Stimulated activated naive CD4-positive, alpha-beta T cell treated with Interleukin-2 at 50 U/mL for 16 hours (primary cell): ENCODE measurements around the gene HNRNPA2B1.
"Not testable (repeated sequence)": the region's sequence is repeated elsewhere in the genome, so short reads cannot be mapped to it uniquely, and the experiment has no call there.

Source experiments
- DNase-seq: peaks from one replicate; lab custom pipeline; 2025; lab: John Stamatoyannopoulos, UW

HNRNPA2B1 gene

DNA sequence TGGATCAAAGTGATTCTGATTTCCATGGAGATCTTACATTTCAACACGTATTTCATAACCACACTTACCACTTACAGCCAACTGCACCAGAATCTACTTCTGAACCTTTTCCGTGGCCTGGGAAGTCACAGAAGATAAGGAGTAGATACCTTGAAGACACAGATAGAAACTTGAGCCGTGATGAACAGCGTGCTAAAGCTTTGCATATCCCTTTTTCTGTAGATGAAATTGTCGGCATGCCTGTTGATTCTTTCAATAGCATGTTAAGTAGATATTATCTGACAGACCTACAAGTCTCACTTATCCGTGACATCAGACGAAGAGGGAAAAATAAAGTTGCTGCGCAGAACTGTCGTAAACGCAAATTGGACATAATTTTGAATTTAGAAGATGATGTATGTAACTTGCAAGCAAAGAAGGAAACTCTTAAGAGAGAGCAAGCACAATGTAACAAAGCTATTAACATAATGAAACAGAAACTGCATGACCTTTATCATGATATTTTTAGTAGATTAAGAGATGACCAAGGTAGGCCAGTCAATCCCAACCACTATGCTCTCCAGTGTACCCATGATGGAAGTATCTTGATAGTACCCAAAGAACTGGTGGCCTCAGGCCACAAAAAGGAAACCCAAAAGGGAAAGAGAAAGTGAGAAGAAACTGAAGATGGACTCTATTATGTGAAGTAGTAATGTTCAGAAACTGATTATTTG, 15.3 kb downstream of the HNRNPA2B1 start:
- no peak for DNase-seq

DNA sequence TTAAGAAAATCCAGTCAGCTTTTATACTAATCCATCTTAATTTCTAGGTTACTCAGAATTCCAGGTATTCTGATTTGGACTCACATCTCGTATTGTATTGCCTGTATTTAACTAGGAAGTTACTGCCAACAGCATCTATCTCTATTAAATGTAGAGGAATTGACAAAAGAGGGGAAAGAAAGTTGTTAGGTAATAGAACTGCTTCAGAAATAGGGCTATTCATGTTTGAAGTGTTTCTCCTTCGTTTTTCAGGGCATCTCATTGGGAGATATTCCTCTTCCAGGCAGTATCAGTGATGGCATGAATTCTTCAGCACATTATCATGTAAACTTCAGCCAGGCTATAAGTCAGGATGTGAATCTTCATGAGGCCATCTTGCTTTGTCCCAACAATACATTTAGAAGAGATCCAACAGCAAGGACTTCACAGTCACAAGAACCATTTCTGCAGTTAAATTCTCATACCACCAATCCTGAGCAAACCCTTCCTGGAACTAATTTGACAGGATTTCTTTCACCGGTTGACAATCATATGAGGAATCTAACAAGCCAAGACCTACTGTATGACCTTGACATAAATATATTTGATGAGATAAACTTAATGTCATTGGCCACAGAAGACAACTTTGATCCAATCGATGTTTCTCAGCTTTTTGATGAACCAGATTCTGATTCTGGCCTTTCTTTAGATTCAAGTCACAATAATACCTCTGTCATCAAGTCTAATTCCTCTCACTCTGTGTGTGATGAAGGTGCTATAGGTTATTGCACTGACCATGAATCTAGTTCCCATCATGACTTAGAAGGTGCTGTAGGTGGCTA, 16.1 kb downstream of the HNRNPA2B1 start:
- DNase-seq = not testable (repeated sequence)

DNA sequence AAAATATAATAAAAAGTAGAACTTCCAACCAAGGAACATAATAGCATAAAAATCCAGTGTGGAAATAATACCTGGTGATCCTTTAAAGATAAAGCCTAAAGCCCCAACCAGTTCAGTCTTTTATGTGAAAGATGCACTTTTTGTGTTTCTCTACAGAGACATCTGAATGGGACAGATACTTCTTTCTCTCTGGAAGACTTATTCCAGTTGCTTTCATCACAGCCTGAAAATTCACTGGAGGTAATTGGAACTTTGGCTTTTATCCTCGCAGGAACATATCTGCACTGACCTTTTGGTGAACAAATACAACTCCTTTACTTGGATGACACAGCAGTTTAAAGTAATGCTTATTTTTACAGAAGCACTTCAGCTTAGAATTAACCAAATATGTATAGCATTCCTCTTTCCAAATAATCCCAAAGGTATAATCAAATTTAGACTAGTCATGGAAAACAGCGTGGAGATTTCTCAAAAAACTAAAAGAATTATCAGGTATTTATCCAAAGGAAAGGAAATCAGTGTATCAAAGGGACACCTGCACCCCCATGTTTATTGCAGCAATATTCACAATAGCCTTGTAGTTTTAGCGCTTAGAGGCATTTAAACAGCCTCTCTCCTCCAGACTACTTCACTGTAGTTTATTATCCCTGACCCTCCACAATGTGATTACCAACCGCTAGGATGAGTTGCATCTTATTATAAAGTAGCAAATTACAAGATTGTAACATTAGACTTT, 16.8 kb downstream of the HNRNPA2B1 start:
- DNase-seq = no peak

- no peak for DNase-seq
These were observed 17.8 kb downstream of the HNRNPA2B1 start for GRCh38 chr7:26182706-26183105.

DNA sequence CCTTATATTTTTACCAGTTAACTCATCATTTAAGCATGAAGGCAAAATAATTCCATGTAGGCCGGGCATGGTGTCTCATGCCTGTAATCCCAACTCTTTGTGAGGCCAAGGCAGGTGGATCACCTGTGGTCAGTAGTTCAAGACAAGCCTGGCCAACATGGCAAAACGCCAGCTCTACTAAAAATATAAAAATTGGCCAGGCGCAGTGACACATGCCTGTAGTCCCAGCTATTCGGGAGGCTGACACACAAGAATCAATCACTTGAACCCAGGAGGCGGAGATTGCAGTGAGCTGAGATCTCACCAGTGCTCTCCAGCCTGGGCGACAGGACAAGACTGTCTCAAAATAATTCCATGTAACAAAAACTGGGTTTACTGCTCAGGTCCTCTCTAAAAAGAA, 18.3 kb downstream of the HNRNPA2B1 start:
- no peak for DNase-seq

DNA sequence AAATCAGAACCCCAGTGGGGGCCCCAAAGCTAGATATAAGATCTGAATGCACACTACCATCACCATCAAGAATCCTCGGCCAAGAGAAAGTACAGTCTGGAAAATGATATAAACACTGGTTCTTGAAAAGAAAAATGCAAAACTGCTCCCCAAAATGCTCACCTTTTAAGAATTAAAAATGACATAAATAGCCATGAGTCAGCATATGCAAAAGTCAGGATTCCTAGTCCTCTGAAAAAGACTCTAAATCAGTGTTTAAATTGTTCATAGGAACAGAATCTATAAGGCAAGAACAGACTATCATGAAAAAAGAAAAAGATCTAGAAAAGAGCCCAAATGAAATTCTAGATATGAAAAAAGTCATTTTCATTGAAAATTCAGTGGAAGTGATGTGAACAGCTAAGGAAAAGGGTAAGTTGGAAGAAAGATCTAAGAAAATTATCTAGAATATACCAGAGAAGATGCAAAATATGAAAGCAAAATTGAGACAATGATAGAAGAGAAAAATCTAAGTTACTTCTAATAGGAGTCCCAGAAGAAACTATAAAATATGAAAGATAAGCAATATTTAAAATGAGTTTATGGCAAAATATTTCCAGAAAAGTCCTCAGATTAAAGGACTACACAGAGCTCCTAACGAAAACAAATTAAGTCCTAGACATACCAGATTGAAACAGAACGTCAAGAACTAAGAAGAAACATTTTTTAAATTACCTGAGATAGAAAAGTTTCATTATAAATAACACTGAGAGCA, 18.9 kb downstream of the HNRNPA2B1 start:
- DNase-seq = no peak

DNA sequence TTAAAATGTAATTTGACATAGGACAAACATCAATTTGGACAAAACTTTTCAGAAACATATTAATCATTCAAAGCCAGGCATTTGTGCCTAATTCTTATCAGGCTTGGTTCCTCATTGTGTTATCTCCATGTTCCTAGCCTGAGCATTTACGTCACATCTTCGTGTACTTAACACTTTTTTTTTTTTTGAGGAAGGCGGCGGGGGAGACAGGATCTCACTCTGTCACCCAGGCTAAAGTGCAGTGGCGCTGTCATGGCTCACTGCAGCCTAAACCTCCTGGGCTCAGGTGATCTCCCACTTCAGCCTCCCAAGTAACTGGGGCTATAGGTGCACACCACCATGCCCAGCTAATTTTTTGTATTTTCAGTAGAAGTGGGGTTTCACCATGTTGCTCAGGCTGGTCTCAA, 19.8 kb downstream of the HNRNPA2B1 start:
- DNase-seq = no peak

DNA sequence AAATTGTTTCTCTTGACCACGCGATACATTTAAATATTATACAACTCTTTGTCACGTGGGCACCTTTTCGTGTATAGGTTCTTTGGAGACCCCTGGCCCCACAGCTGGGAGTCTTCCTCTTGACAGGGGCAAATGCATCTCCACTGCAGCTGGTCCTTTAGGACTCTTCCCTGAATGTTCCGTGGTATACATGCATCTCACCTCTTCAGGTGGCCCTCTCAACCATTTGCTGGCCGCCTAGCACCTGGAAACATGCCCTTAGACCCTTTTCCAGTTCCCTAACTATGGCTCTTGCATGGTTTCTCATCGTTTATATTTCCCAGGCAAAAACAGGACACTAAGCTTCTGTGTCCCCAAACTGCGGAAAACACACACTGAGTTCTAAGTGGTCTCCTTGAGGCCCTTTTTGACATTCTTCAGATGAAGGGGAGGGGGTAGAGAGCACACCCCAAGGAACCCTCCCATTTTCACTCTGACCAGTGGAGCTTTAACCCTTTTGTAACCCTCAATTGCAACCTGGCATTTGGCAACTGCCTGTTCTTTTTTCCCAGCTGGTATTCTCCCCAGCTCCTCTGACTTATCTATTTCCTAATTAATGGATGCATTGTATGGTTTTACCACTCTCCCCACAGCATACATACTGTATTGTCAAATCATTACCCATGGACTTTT, 20.6 kb downstream of the HNRNPA2B1 start:
- no peak for DNase-seq

GRCh38 chr7:26179422-26179821, 21.1 kb downstream of the HNRNPA2B1 start:
- no peak for DNase-seq

- no peak for DNase-seq
These were observed 22.1 kb downstream of the HNRNPA2B1 start for GRCh38 chr7:26178272-26178960.

DNA sequence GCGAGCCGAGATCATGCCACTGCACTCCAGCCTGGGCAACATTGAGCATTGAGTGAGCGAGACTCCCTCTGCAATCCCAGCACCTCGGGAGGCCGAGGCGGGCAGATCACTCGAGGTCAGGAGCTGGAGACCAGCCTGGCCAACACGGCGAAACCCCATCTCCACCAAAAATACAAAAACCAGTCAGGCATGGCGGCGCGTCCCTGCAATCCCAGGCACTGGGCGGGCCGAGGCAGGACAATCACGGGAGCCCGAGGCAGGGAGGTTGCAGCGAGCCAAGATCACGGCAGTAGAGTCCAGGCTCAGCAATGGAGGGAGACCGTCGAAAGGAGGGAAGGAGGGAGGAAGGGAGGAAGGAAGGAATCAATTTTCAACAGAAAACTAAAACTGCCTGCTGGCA, 23.3 kb downstream of the HNRNPA2B1 start:
- DNase-seq = not testable (repeated sequence)

DNA sequence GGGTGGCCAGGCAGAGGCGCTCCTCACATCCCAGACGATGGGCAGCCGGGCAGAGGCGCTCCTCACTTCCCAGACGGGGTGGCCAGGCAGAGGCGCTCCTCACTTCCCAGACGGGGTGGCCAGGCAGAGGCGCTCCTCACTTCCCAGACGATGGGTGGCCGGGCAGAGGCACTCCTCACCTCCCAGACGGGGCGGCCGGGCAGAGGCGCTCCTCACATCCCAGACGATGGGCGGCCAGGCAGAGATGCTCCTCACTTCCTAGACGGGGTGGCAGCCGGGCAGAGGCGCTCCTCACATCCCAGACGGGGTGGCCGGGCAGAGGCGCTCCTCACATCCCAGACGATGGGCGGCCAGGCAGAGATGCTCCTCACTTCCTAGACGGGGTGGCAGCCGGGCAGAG, 23.9 kb downstream of the HNRNPA2B1 start:
- not testable (repeated sequence) for DNase-seq

DNA sequence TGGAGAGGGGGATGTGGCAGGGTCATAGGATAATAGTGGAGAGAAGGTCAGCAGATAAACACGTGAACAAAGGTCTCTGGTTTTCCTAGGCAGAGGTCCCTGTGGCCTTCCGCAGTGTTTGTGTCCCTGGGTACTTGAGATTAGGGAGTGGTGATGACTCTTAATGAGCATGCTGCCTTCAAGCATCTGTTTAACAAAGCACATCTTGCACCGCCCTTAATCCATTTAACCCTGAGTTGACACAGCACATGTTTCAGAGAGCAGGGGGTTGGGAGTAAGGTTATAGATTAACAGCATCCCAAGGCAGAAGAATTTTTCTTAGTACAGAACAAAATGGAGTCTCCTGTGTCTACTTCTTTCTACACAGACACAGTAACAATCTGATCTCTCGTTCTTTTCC, 24.6 kb downstream of the HNRNPA2B1 start:
- DNase-seq = not testable (repeated sequence)

DNA sequence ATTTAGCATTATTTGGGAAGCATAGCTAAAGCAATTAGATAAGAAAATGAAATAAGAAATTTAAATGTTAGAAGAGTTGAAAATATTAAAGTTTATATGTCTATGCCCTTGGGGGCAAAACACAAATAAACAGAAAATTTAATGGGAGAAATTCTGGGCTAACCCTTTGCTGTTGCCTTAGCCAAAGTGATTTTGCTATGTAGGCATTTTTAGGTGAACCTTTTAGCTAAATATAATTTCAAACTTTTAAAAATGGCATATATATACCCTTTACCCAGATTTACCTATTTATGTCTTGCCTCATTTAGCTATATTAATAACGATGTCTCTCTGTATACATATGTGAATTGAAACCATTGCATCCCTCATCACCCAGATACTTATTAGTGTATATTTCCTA, 28.5 kb downstream of the HNRNPA2B1 start:
- no peak for DNase-seq

DNA sequence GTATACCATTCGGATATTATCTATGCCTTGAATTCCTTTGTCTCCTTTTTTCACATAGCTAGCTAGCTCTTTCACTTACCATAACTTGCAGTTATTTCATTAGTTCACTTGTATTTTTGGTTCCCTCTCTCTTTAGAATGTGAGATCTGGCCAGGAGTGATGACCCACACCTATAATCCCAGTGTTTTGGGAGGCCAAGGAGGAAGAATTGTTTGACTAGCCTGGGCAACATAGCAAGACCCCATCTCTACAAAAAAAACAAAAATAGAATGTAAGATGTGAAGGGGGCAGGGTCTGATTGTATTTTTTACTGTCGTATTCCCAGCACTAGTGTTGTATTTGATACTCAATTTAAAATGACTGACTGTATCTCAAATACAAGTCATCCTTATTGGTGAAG, 28.9 kb downstream of the HNRNPA2B1 start:
- DNase-seq = no peak

DNA sequence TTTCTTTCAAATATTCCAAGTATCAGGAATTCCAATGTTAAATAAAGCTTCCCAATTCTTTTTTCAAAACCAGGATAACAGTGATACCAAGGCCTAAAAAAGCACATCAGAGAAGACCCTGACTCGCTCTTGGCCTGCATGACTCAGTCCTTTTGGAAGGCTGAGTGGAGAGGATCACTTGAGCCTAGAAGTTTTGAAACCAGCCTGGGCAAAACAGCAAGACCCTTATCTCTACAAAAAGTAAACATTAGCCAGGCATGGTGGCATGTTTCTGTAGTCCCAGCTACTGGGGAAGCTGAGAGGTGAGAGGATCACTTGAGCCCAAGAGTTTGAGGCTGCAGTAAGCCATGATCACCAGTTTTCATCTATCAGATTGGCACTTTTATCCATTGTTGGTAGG, 29.9 kb downstream of the HNRNPA2B1 start:
- no peak for DNase-seq

DNA sequence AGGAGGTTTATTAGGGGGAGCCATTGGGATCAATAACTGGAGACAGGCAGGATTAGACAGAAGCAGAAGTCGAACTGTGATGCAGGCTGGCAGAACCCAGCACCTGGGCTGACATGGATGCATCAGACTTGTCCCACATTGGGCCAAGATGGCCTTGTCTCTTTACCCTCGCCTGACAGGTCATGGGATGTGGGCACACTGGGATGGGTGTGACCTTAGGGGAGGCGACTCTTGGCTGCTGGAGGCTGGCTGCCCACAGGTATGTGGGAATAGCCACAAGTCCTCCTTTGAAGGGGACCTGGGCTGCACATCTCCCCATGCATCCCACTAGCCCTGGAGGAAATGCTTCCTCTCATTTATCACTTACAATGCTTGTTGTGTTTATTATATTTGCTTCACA, 31.3 kb downstream of the HNRNPA2B1 start:
- no peak for DNase-seq

- no peak for DNase-seq
These were observed 32.0 kb downstream of the HNRNPA2B1 start for GRCh38 chr7:26168458-26169023.

DNA sequence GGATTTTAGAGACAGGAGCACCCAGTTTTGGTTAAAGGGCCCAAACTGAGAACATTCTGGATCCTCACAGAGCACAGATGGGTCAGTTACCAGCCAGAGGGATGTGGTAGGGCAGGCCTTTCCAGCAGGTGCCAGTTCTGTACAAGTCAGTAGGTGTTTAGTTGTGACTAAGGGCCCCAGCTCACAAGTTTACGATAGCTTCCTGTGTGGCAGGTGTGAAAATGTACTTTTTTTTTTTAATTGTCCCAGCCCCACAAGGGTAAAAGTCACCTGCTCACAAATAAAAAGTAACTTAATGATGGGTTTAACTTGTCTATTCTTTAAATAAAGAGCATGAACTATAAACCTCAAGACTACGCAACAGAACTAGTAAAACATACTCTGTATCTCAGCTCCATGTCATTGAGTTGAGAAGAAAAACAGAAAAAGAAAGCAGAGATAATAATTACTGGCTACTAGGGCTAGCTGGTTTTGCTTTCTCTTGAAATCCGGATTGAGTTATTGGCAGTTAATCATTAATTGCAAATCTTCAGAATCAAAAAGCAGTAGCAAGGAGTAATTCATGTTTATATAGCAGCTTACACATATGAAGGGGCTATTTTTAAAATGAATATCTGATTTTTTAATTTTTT, 33.1 kb downstream of the HNRNPA2B1 start:
- DNase-seq = no peak

GRCh38 chr7:26166684-26167266, 33.8 kb downstream of the HNRNPA2B1 start:
- no peak for DNase-seq
